Measurements from ENCODE around the gene KNCN. TPM values are rescaled to one million over a fixed set of nuclear protein-coding genes. Genes with fewer than 3 reads are reported as not detected.

Gene KNCN
- polyA plus RNA-seq, 1 donor from 2014 or later = not detected

DNA sequence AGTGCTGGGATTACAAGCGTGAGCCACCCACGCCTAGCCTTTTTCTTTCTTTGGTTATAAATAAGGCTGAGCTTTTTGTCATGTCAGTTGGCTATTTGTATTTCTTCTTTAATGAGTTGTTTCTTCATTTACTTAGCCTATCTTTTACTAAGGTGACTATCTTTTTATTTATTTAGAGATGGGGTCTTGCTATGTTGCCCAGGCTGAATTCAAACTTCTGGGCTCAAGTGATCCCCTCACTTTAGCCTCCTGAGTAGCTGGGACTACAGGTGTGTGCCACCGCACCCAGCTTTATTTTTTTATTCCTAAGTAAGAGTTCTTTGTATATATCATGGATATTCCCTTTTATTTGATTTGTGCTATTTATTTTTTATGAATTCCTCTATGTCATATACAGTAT, 49.9 kb downstream of the KNCN start:
- TF ChIP-seq EZH2 (IDR thresholded peaks at IDR 0.05; ENCODE audit: borderline replicate concordance, insufficient read depth, low read length, poor library complexity, severe bottlenecking) (no peak), RAD21 (conservative IDR thresholded peaks at IDR 0.05) (no peak), SMC3 (conservative IDR thresholded peaks at IDR 0.05; ENCODE audit: poor library complexity) (no peak), EP300 (conservative IDR thresholded peaks at IDR 0.05; ENCODE audit: poor library complexity, severe bottlenecking) (no peak), POLR2AphosphoS5 (IDR thresholded peaks at IDR 0.05) (no peak), TAF1 (IDR thresholded peaks at IDR 0.05; ENCODE audit: low read depth) (no peak), MXI1 (conservative IDR thresholded peaks at IDR 0.05; ENCODE audit: poor library complexity, severe bottlenecking) (no peak)
- TF ChIP-seq, protein P1, sequence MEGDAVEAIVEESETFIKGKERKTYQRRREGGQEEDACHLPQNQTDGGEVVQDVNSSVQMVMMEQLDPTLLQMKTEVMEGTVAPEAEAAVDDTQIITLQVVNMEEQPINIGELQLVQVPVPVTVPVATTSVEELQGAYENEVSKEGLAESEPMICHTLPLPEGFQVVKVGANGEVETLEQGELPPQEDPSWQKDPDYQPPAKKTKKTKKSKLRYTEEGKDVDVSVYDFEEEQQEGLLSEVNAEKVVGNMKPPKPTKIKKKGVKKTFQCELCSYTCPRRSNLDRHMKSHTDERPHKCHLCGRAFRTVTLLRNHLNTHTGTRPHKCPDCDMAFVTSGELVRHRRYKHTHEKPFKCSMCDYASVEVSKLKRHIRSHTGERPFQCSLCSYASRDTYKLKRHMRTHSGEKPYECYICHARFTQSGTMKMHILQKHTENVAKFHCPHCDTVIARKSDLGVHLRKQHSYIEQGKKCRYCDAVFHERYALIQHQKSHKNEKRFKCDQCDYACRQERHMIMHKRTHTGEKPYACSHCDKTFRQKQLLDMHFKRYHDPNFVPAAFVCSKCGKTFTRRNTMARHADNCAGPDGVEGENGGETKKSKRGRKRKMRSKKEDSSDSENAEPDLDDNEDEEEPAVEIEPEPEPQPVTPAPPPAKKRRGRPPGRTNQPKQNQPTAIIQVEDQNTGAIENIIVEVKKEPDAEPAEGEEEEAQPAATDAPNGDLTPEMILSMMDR (IDR thresholded peaks at IDR 0.05; ENCODE audit: poor library complexity, severe bottlenecking) = no peak
- TF ChIP-seq, protein P2, sequence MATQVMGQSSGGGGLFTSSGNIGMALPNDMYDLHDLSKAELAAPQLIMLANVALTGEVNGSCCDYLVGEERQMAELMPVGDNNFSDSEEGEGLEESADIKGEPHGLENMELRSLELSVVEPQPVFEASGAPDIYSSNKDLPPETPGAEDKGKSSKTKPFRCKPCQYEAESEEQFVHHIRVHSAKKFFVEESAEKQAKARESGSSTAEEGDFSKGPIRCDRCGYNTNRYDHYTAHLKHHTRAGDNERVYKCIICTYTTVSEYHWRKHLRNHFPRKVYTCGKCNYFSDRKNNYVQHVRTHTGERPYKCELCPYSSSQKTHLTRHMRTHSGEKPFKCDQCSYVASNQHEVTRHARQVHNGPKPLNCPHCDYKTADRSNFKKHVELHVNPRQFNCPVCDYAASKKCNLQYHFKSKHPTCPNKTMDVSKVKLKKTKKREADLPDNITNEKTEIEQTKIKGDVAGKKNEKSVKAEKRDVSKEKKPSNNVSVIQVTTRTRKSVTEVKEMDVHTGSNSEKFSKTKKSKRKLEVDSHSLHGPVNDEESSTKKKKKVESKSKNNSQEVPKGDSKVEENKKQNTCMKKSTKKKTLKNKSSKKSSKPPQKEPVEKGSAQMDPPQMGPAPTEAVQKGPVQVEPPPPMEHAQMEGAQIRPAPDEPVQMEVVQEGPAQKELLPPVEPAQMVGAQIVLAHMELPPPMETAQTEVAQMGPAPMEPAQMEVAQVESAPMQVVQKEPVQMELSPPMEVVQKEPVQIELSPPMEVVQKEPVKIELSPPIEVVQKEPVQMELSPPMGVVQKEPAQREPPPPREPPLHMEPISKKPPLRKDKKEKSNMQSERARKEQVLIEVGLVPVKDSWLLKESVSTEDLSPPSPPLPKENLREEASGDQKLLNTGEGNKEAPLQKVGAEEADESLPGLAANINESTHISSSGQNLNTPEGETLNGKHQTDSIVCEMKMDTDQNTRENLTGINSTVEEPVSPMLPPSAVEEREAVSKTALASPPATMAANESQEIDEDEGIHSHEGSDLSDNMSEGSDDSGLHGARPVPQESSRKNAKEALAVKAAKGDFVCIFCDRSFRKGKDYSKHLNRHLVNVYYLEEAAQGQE (IDR thresholded peaks at IDR 0.05; ENCODE audit: borderline replicate concordance) = no peak
- peaks cover 3% of the 10 kb centered on the region for H3K27me3 ChIP-seq (ENCODE audit: insufficient read depth, low read depth, low read length)
- H3K9me2 ChIP-seq (ENCODE audit: insufficient read depth, low read length) = no peaks in the 10 kb centered on the region
- no peaks in the 10 kb centered on the region for H3K36me3 ChIP-seq (ENCODE audit: insufficient read depth, low read length)
- H3F3A ChIP-seq (ENCODE audit: insufficient read depth, low read length, poor library complexity, severe bottlenecking) = no peaks in the 10 kb centered on the region
- no peaks in the 10 kb centered on the region for H4K20me1 ChIP-seq (ENCODE audit: insufficient read depth)
- no peak overlapping the region for H3K27ac ChIP-seq (ENCODE audit: low read length)
- no peaks in the 10 kb centered on the region for H3K79me2 ChIP-seq (replicated peaks; ENCODE audit: insufficient read depth, low read length)
- H3K4me2 ChIP-seq (ENCODE audit: low read length) = no peak overlapping the region
- no peak overlapping the region for H3K4me3 ChIP-seq (ENCODE audit: low read length)
- no peak overlapping the region for H3K9ac ChIP-seq (ENCODE audit: low read length)
- no peaks in the 10 kb centered on the region for H3K9me3 ChIP-seq (ENCODE audit: low read length)
- no peak overlapping the region for H2AFZ ChIP-seq (ENCODE audit: low read depth, low read length)

DNA sequence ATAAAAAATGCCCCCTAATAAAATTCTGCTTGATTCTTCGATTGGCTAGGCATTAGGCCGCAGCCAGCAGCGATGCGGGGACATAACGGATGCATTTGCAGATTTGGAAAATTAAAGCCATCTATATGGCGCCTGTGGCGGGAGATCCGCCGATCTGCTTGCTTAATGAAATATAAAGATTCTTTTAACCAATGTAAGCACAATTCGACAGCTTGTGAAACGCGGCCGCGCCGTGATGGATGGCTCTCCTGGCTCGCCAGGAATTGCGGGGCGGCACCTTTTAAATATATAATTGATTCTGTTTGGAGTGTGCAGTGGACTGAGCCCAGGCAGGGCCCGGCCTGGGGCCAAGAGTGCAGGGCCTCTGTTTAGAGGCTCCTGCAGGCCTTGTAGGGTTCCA, 53.8 kb downstream of the KNCN start:
- Histone ChIP-seq H3K27me3 (ENCODE audit: insufficient read depth, low read depth, low read length) (peaks cover 41% of the 10 kb centered on the region), H3K79me2 (replicated peaks; ENCODE audit: insufficient read depth, low read length) (no peaks in the 10 kb centered on the region), H3K4me2 (ENCODE audit: low read length) (no peak overlapping the region), H2AFZ (ENCODE audit: low read depth, low read length) (no peak overlapping the region), H3K9ac (ENCODE audit: low read length) (no peak overlapping the region), H3K9me3 (ENCODE audit: low read length) (no peaks in the 10 kb centered on the region), H3K36me3 (ENCODE audit: insufficient read depth, low read length) (no peaks in the 10 kb centered on the region), H3K27ac (ENCODE audit: low read length) (no peak overlapping the region), H3K9me2 (ENCODE audit: insufficient read depth, low read length) (no peaks in the 10 kb centered on the region), H4K20me1 (ENCODE audit: insufficient read depth) (no peaks in the 10 kb centered on the region), H3K4me3 (ENCODE audit: low read length) (no peak overlapping the region), H3F3A (ENCODE audit: insufficient read depth, low read length, poor library complexity, severe bottlenecking) (no peaks in the 10 kb centered on the region)
- TF ChIP-seq SMC3 (conservative IDR thresholded peaks at IDR 0.05; ENCODE audit: poor library complexity) (no peak), TAF1 (IDR thresholded peaks at IDR 0.05; ENCODE audit: low read depth) (no peak), EP300 (conservative IDR thresholded peaks at IDR 0.05; ENCODE audit: poor library complexity, severe bottlenecking) (no peak), EZH2 (IDR thresholded peaks at IDR 0.05; ENCODE audit: borderline replicate concordance, insufficient read depth, low read length, poor library complexity, severe bottlenecking) (no peak), POLR2AphosphoS5 (IDR thresholded peaks at IDR 0.05) (no peak), MXI1 (conservative IDR thresholded peaks at IDR 0.05; ENCODE audit: poor library complexity, severe bottlenecking) (no peak), RAD21 (conservative IDR thresholded peaks at IDR 0.05) (no peak)
- TF ChIP-seq, protein P2 (IDR thresholded peaks at IDR 0.05; ENCODE audit: borderline replicate concordance) = no peak
- TF ChIP-seq, protein P1 (IDR thresholded peaks at IDR 0.05; ENCODE audit: poor library complexity, severe bottlenecking) = no peak
